Activated CD8-positive, alpha-beta T cell treated with anti-CD3 and anti-CD28 coated beads for 36 hours (primary cell): Measurements from ENCODE around the gene ABCD3. TPM values are rescaled to one million over a fixed set of nuclear protein-coding genes. Genes with fewer than 3 reads are reported as not detected.

Experiments
- ATAC-seq: fragments of 200-7000 bp; cut with Tn5 transposase; one replicate; pipeline ENCODE4 v1.10.0; 2021; ENCODE audit warnings: mild to moderate bottlenecking, moderate library complexity
- CTCF ChIA-PET: fragments of 350-600 bp; sonication (Branson Sonifier 250); formaldehyde crosslinking; loops from one replicate; lab custom pipeline; 2021; ENCODE audit warnings: antibody characterized with exemption; lab: Charles Lee
- POLR2A ChIA-PET: fragments of 350-600 bp; sonication (Branson Sonifier 250); formaldehyde crosslinking; loops from one replicate; lab custom pipeline; 2021; ENCODE audit warnings: antibody characterized with exemption; lab: Charles Lee
- DNase-seq: peaks from one replicate; pipeline ENCODE4 v3.0.0-alpha.2; 2020
- H3K27ac Mint-ChIP-seq: one replicate; pipeline ENCODE4 v1.8.0; 2021; ENCODE audit warnings: mild to moderate bottlenecking, mixed read lengths
- H3K27me3 Mint-ChIP-seq: one replicate; pipeline ENCODE4 v1.8.0; 2021; ENCODE audit warnings: mixed read lengths
- H3K36me3 Mint-ChIP-seq: one replicate; pipeline ENCODE4 v1.8.0; 2021; ENCODE audit warnings: low read depth, mixed read lengths
- H3K4me1 Mint-ChIP-seq: one replicate; pipeline ENCODE4 v1.8.0; 2021; ENCODE audit warnings: low read depth, mixed read lengths
- H3K4me3 Mint-ChIP-seq: one replicate; pipeline ENCODE4 v1.8.0; 2021; ENCODE audit warnings: mild to moderate bottlenecking, moderate library complexity, mixed read lengths
- H3K9me3 Mint-ChIP-seq: one replicate; pipeline ENCODE4 v1.8.0; 2021; ENCODE audit warnings: mixed read lengths
- intact Hi-C: fragments of 100-400 bp; cut with micrococcal nuclease; formaldehyde crosslinking; loops from one replicate; pipeline ENCODE4 v1.10.0; 2022
- total RNA-seq, 2 experiments: library from RNA; stranded (reverse); gene quantifications; one replicate each; pipeline ENCODE4 v1.2.3, GENCODE V29; 2021
- TF ChIP-seq, protein P1 (sequence below): fragments of 200-600 bp; IDR thresholded peaks from one replicate; pipeline ENCODE4 v1.8.0; 2022; ENCODE audit warnings: antibody characterized with exemption, mild to moderate bottlenecking

Gene ABCD3
- total RNA-seq, 2 experiments from 2014 or later = 31.3 to 31.9 TPM

DNA sequence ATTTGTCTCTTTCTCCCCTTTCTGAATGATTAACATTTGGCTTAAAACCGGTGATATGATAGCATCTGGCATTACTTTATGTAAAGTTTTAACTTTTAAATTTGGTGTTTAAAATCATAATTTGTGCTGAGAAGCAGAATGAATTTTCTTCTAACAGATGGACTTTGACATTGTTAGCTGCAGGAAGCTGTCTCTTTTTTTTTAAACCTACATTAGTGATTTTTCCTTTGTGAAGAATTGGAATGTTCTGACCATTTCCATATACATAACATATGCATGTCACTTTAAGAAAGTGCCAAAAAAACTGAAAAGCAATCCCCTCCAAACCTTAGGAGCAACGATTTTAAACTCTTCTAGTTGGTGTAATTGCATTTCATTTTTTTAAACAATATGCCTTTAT, 101.2 kb downstream of the ABCD3 start:
- ChIA-PET CTCF (interaction anchor here (1.7 to 4.3 kb wide), 2 partner anchors 9 to 286 kb away, joined by 5 to 25 read pairs; no protein-coding TSS in a partner anchor), POLR2A (no interaction called here)
- peaks cover 1% of the 10 kb centered on the region for H3K36me3 Mint-ChIP-seq
- no peaks in the 10 kb centered on the region for H3K4me1 Mint-ChIP-seq
- no peaks in the 10 kb centered on the region for H3K9me3 Mint-ChIP-seq
- TF ChIP-seq, protein P1, sequence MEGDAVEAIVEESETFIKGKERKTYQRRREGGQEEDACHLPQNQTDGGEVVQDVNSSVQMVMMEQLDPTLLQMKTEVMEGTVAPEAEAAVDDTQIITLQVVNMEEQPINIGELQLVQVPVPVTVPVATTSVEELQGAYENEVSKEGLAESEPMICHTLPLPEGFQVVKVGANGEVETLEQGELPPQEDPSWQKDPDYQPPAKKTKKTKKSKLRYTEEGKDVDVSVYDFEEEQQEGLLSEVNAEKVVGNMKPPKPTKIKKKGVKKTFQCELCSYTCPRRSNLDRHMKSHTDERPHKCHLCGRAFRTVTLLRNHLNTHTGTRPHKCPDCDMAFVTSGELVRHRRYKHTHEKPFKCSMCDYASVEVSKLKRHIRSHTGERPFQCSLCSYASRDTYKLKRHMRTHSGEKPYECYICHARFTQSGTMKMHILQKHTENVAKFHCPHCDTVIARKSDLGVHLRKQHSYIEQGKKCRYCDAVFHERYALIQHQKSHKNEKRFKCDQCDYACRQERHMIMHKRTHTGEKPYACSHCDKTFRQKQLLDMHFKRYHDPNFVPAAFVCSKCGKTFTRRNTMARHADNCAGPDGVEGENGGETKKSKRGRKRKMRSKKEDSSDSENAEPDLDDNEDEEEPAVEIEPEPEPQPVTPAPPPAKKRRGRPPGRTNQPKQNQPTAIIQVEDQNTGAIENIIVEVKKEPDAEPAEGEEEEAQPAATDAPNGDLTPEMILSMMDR = no peak
- DNase-seq (no peak), ATAC-seq (no peak)
- H3K4me3 Mint-ChIP-seq = no peak overlapping the region
- intact Hi-C loops = no loop called here
- no peak overlapping the region for H3K27ac Mint-ChIP-seq
- no peaks in the 10 kb centered on the region for H3K27me3 Mint-ChIP-seq

DNA sequence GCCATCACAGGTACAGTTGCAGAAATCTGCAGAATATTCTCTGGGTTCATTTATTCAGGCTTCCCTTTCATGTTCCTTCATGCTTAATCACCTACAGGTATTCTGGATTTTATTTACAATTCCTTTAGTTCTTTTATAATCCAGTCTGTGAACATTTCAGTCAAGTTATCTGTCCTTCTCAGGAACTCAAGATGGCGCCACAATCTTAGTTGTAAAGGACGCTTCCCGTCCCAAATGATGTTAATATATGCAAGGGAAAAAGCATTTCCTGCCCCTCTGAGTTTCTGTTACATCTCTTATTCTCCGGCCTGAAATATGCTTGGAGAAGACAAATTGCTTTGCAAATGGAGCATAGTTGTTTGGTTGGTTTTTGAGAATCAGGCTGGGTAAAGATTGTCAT, 104.1 kb downstream of the ABCD3 start:
- ATAC-seq (no peak), DNase-seq (no peak)
- Mint-ChIP-seq H3K36me3 (peaks cover 1% of the 10 kb centered on the region), H3K9me3 (no peaks in the 10 kb centered on the region), H3K4me3 (no peak overlapping the region), H3K27me3 (no peaks in the 10 kb centered on the region), H3K4me1 (no peaks in the 10 kb centered on the region), H3K27ac (no peak overlapping the region)
- TF ChIP-seq, protein P1 = no peak
- ChIA-PET CTCF (interaction anchor here (1.4 to 4.3 kb wide), 2 partner anchors 9 to 283 kb away, joined by 3 to 25 read pairs; no protein-coding TSS in a partner anchor), POLR2A (no interaction called here)
- intact Hi-C loops = loop anchor here (10.0 kb wide), 1 partner anchor 282 kb away; no protein-coding TSS in a partner anchor

DNA sequence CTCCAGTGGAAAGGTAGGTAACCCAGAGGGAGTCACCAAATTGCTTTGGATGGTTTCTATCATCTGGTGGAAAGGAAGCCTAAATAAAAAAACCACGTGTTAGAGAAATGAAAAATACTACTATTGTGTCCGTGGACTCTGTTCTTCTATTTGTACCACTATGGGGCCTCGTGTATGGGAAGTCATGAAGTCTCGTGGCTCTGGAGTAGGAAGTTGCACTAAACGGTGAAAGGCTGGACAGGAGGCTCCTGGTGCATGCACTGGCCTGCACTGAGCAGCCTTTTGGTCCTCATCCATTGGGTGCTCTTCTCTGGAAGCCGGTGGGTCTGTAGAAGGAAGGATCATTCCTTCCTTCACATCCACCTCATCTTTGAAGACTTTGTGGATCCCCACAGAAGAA, 106.3 kb downstream of the ABCD3 start:
- ChIA-PET POLR2A (no interaction called here), CTCF (no interaction called here)
- H3K27me3 Mint-ChIP-seq = no peaks in the 10 kb centered on the region
- H3K27ac Mint-ChIP-seq = no peak overlapping the region
- intact Hi-C loops = loop anchor here (10.0 kb wide), 1 partner anchor 280 kb away; no protein-coding TSS in a partner anchor
- H3K36me3 Mint-ChIP-seq = no peaks in the 10 kb centered on the region
- ATAC-seq (no peak), DNase-seq (no peak)
- H3K4me3 Mint-ChIP-seq = no peak overlapping the region
- H3K9me3 Mint-ChIP-seq = no peaks in the 10 kb centered on the region
- no peaks in the 10 kb centered on the region for H3K4me1 Mint-ChIP-seq
- TF ChIP-seq, protein P1 = no peak

DNA sequence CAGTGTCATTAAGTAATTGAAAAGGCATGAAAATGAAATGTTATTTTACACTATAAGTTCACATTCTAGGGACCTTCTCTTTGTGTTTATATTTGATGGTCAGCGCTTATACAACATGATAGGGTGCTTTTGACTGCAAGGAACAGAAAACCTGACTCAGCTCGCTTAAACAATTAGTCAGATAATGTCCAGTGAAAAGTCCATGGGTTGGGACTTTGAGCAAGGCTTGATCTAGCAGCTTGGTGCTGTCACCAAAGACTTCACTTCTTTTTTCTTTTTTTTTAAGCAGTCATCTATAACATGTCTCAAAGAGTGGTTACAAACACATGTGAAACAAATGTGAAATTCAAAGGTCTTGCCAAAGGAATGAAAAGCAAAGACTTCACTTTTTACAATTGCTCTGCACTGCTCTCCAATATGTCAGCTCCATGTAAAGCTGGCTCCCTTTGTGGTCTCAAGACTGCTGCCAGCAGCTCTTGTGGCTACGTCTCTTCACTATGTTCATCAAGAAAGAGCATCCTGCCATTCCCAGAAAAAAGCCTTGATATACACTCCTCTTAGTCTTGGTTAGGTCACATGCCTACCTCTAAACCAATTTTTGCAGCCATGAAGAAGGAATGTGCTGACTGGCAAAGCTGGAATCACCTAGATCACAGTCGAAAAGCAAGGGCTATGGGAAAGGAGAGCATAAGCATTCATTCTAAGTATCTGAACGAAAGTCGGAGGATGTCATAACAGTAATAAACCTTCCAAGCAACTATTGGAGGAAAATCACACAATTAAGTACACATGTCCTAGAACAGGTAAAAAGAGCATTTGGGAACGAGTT, 108.2 kb downstream of the ABCD3 start:
- no peak for DNase-seq
- Mint-ChIP-seq H3K4me3 (no peak overlapping the region), H3K36me3 (no peaks in the 10 kb centered on the region), H3K27ac (no peak overlapping the region), H3K9me3 (no peaks in the 10 kb centered on the region), H3K4me1 (no peaks in the 10 kb centered on the region), H3K27me3 (no peaks in the 10 kb centered on the region)
- TF ChIP-seq, protein P1 = no peak
- ATAC-seq = no peak
- CTCF ChIA-PET = interaction anchor here (1.2 kb wide), 1 partner anchor 10 kb away, joined by 5 read pairs; no protein-coding TSS in a partner anchor
- POLR2A ChIA-PET = interaction anchor here (1.1 kb wide), 1 partner anchor 9 kb away, joined by 3 read pairs; no protein-coding TSS in a partner anchor
- intact Hi-C loops = loop anchor here (10.0 kb wide), 1 partner anchor 278 kb away; no protein-coding TSS in a partner anchor
